Measurements from ENCODE around the gene EXOC2. TPM values are rescaled to one million over a fixed set of nuclear protein-coding genes. Genes with fewer than 3 reads are reported as not detected.

Gene EXOC2
- total and polyA plus RNA-seq, 2 donors (not counting 1 experiment from before 2014, with no cell fraction given) = 12.2 to 45.0 TPM

- POLR2A ChIA-PET = no interaction called here
- H3K79me2 ChIP-seq (ENCODE audit: control insufficient read depth, insufficient read depth, low read length) = no peaks in the 10 kb centered on the region
- TF ChIP-seq EZH2 (IDR thresholded peaks at IDR 0.05; ENCODE audit: borderline replicate concordance, insufficient read depth, low read depth, low read length, poor library complexity, severe bottlenecking) = no peak
- TF ChIP-seq CTCF (IDR thresholded peaks at IDR 0.05) = no peak
- H3K9me3 ChIP-seq (ENCODE audit: control extremely low read depth in 1 of 3, control insufficient read depth in 2 of 3, insufficient read depth in 1 of 3, low read length in 2 of 3) = no peaks in the 10 kb centered on the region
- H3K27me3 ChIP-seq (replicated peaks in 1 of 4; ENCODE audit: control extremely low read depth in 1 of 4, control insufficient read depth in 3 of 4, insufficient read depth in 4 of 4, low read length in 3 of 4) = no peaks in the 10 kb centered on the region
- no peak overlapping the region for H3K4me3 ChIP-seq (ENCODE audit: control extremely low read depth in 1 of 5, extremely low read depth in 1 of 5, insufficient read depth in 1 of 5, low read depth in 2 of 5, low read length in 4 of 5)
- WGBS (ENCODE audit: insufficient coverage) = 88% methylated on average over 10 of the region's 11 CpGs
- no peaks in the 10 kb centered on the region for H4K20me1 ChIP-seq (ENCODE audit: control insufficient read depth, insufficient read depth, low read length, poor library complexity, severe bottlenecking)
- CTCF ChIA-PET = interaction anchor here (0.6 to 3.1 kb wide), 4 partner anchors 9 to 115 kb away, joined by 4 to 10 read pairs (median 7); no protein-coding TSS in a partner anchor
- Mint-ChIP-seq H3K4me3 (no peak overlapping the region), H3K4me1 (no peaks in the 10 kb centered on the region), H3K9me3 (ENCODE audit: insufficient read depth) (no peaks in the 10 kb centered on the region), H3K27ac (no peak overlapping the region), H3K27me3 (peaks cover 8% of the 10 kb centered on the region)
- no peak overlapping the region for H2AFZ ChIP-seq (ENCODE audit: insufficient read depth, low read depth, low read length, poor library complexity, severe bottlenecking)
- intact Hi-C loops (cut with micrococcal nuclease) = no loop called here
- no peak overlapping the region for H3K4me2 ChIP-seq (replicated peaks; ENCODE audit: low read depth, low read length, poor library complexity, severe bottlenecking)
- ATAC-seq (ENCODE audit: low read depth) = no peak
- no peak for DNase-seq
- no peaks in the 10 kb centered on the region for H3K36me3 ChIP-seq (replicated peaks in 1 of 2; ENCODE audit: control extremely low read depth in 1 of 2, control insufficient read depth in 1 of 2, extremely low read depth in 1 of 2, insufficient read depth in 2 of 2, low read length in 1 of 2)
- H3K9ac ChIP-seq (ENCODE audit: low read length) = no peak overlapping the region
- H3K4me1 ChIP-seq (ENCODE audit: control insufficient read depth in 2 of 2, insufficient read depth in 2 of 2, low read length in 2 of 2) = no peaks in the 10 kb centered on the region
- no peak overlapping the region for H3K27ac ChIP-seq (ENCODE audit: low read length in 2 of 2)
Measured at GRCh38 chr6:701700-702479, 9.0 kb upstream of the EXOC2 start.

GRCh38 chr6:701215-701614 lies 8.3 kb upstream of the EXOC2 start:
- no peaks in the 10 kb centered on the region for H3K4me1 Mint-ChIP-seq
- H3K79me2 ChIP-seq (ENCODE audit: control insufficient read depth, insufficient read depth, low read length) = no peaks in the 10 kb centered on the region
- H3K4me1 ChIP-seq (ENCODE audit: control insufficient read depth in 2 of 2, insufficient read depth in 2 of 2, low read length in 2 of 2) = no peaks in the 10 kb centered on the region
- DNase-seq (no peak), ATAC-seq (ENCODE audit: low read depth) (no peak)
- H3K27me3 Mint-ChIP-seq = peaks cover 7% of the 10 kb centered on the region
- H3K27ac Mint-ChIP-seq = no peak overlapping the region
- no peak overlapping the region for H3K4me2 ChIP-seq (replicated peaks; ENCODE audit: low read depth, low read length, poor library complexity, severe bottlenecking)
- H3K9ac ChIP-seq (ENCODE audit: low read length) = no peak overlapping the region
- no peak overlapping the region for H3K4me3 Mint-ChIP-seq
- H3K36me3 ChIP-seq (replicated peaks in 1 of 2; ENCODE audit: control extremely low read depth in 1 of 2, control insufficient read depth in 1 of 2, extremely low read depth in 1 of 2, insufficient read depth in 2 of 2, low read length in 1 of 2) = no peaks in the 10 kb centered on the region
- POLR2A ChIA-PET = no interaction called here
- H3K27me3 ChIP-seq (replicated peaks in 1 of 4; ENCODE audit: control extremely low read depth in 1 of 4, control insufficient read depth in 3 of 4, insufficient read depth in 4 of 4, low read length in 3 of 4) = no peaks in the 10 kb centered on the region
- 81% methylated on average over 4 of the region's 4 CpGs for WGBS (ENCODE audit: insufficient coverage)
- no peaks in the 10 kb centered on the region for H3K9me3 ChIP-seq (ENCODE audit: control extremely low read depth in 1 of 3, control insufficient read depth in 2 of 3, insufficient read depth in 1 of 3, low read length in 2 of 3)
- H2AFZ ChIP-seq (ENCODE audit: insufficient read depth, low read depth, low read length, poor library complexity, severe bottlenecking) = no peak overlapping the region
- H3K27ac ChIP-seq (ENCODE audit: low read length in 2 of 2) = no peak overlapping the region
- CTCF ChIA-PET = interaction anchor here (2.5 to 3.1 kb wide), 2 partner anchors 10 to 108 kb away, joined by 10 read pairs; no protein-coding TSS in a partner anchor
- no peaks in the 10 kb centered on the region for H4K20me1 ChIP-seq (ENCODE audit: control insufficient read depth, insufficient read depth, low read length, poor library complexity, severe bottlenecking)
- no peaks in the 10 kb centered on the region for H3K9me3 Mint-ChIP-seq (ENCODE audit: insufficient read depth)
- no peak for TF ChIP-seq CTCF (IDR thresholded peaks at IDR 0.05)
- no peak for TF ChIP-seq EZH2 (IDR thresholded peaks at IDR 0.05; ENCODE audit: borderline replicate concordance, insufficient read depth, low read depth, low read length, poor library complexity, severe bottlenecking)
- intact Hi-C loops (cut with micrococcal nuclease) = no loop called here
- H3K4me3 ChIP-seq (ENCODE audit: control extremely low read depth in 1 of 5, extremely low read depth in 1 of 5, insufficient read depth in 1 of 5, low read depth in 2 of 5, low read length in 4 of 5) = no peak overlapping the region

Data from B cell (primary cell).